Stimulated activated naive CD4-positive, alpha-beta T cell treated with Interleukin-2 at 50 U/mL for 16 hours (primary cell): ENCODE data around the gene LPXN.

Source experiments
- DNase-seq: peaks from one replicate; lab custom pipeline; 2025; lab: John Stamatoyannopoulos, UW

Gene LPXN

DNA sequence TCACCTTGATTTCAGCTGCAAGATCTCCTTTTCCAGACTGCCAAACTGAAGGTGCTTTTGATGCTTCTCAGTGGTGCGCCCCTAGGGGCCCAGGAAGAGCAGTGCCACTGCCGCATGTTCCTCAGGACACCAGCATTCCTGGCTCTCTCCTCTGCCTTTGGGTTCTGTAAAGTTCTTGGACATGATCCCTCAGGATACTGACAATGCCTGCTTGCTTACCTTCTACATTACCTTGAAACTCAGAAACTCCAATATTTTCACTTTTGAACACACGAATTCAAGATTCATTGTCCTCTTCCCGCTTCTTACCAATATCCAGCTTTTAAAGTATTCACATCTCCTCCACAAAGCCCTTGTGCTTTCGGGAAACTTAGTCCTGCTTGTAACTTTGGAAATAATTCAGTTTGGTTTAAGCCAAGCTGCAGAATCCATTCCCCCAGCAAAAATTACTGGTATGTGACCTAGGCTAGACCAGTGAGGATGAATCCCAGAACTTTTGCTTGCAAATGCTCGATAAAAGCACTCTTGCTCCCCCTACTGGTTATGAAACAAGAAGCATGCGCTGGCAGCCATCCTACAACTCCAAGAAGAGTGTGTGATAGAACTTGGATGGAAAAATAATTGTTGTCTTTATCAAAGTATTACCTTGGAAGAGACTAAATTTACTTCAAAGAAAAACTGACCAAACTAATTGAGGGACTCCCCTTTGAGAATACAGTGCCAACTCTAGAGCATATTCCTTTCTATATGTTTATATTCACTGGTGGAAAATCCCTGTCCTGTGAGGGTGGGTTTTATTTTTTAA, 51.2 kb downstream of the LPXN start:
- no peak for DNase-seq

GRCh38 chr11:58513747-58514367, 61.8 kb downstream of the LPXN start:
- no peak for DNase-seq

DNA sequence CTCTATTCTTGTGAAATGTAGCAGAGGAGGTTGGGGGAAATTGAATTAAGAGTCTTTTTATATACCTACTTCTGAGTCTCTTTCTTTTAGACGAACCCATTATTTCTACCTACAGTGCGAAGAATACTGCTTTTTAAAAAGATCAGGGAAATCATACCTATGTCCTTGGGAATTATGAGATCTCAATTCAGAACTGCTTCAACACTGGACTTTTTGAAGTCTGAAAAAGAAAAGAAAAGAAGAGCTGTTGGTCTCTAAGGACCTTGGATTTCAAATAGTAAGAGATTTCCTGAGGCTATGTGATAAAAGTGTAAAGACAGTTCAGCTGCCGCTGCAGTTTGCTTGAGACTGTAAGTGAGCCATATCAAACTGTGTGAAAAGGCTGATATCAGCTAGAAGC, 64.0 kb downstream of the LPXN start:
- DNase-seq = no peak

DNA sequence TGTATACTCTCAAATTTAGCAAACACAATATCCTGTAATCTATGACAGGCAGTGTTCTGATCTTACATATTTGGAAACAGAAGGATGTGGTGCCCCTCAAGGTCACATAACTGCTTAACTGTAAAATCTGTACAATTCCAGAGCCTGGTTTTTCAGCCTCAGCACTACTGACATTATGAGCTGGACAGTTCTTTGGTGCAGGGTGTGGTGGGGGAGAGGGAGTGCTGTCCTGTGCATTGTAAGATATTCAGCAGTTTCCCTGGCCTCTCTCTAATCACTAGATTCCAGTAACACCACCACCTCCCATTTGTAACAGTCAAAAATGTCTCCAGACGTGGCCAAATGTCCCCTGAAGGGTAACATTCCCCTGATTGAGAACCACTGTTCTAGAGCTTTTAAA, 65.9 kb downstream of the LPXN start:
- no peak for DNase-seq

- no peak for DNase-seq
Measured at GRCh38 chr11:58508814-58509213, 66.8 kb downstream of the LPXN start.

GRCh38 chr11:58508005-58508404, 67.7 kb downstream of the LPXN start, which contains the start of gene OR5B21:
TSS of gene OR5B21 (minus strand) at chr11:58508105. CDS start at chr11:58508105, 0 bp downstream.
- no peak for DNase-seq

- no peak for DNase-seq
Measured at GRCh38 chr11:58507355-58507754, 68.3 kb downstream of the LPXN start.

GRCh38 chr11:58506935-58507334, 68.7 kb downstream of the LPXN start:
- DNase-seq = no peak

DNA sequence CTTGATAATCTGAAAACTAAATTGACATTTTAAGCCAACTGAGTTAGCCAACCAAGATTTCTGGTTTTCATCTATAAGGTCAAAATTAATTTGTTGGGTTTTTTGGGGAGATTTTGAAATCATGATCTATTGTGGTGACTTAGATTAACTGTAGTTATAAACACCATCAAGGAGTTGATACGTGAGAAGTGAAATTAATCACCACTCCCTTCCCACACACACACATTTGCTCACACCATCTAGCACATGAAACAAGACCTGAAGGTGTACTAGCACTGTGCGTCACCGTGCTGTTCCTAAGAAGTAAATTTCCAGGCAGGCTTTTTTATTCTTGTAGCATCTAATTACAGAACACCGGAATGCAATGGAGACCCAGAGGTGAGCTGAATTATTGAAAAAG, 69.8 kb downstream of the LPXN start:
- DNase-seq = no peak

DNA sequence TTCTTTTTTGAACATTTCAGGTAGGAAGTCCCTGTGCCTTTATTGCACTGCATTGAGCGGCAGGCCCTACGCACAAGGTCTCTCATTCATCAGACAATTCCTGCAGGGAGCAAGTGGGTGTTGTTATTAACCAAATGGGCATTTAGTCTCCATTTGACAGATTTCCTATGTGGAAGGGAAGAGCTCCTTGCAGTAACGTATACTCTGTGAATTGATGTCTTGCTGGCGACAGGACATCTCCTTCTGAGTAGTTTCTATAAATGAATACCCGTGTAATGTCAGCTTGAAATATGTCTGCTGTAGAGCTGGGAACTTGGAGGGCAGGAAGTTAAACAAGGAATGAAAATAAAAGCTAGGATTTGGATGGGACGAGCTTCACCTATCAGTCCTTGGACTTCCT, 71.4 kb downstream of the LPXN start:
- DNase-seq = no peak

GRCh38 chr11:58503361-58503856, 72.2 kb downstream of the LPXN start:
- no peak for DNase-seq

DNA sequence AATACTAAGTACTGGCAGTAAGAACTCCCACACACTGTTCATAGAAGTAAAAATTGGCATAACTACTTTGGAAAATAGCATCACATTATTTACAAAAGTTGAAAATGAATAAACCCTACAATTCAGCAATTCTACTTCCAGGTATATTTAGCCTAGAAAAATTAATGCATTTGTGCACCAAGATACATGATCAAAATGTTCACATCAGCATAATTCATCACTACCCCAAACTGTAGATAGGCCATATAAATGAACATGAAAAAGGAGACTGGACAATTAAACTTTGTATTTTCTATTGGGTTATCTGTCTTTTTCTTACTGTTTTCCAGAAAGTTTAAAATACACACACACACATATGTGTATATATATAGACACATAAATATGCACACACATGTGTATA, 73.7 kb downstream of the LPXN start:
- no peak for DNase-seq

- DNase-seq = no peak
Measured at GRCh38 chr11:58498464-58498863, 77.2 kb downstream of the LPXN start.

DNA sequence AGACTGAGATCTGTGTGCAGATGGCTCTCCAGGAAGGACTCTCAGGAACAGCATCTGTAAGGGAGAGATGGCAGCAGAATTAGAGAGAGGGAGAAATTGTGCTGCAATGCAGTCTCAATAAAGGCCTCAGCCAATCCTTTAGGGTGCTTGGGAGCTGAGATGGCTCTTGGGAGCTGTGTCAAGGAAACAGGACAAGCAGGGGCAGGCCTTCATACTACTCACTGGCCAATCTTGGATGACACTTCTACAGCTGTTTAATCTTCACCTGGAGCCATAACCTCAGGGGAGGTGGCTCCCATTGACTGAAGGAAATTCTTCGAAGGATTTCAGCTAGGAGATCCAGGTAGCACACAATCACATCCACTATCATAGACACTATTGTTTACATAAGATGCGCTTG, 77.7 kb downstream of the LPXN start:
- no peak for DNase-seq

DNA sequence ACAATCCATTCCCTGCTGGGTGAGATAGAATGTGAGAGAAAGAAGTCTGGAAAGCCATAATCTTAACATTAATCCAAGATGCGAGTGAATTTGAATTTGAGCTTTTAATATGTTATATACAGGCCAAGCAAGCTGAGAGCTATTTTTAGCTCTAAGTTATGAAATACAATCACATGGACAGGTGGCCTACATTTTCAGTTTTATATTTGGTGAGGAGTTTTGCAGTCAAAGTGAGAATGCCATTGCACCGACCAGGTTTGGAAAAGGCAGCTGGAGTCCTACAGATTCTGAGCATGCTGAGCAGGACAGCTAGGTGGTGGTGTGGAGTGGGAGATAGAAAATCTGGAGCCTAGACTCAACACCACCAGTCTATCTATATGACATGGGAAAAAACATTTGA, 79.8 kb downstream of the LPXN start:
- DNase-seq = no peak

DNA sequence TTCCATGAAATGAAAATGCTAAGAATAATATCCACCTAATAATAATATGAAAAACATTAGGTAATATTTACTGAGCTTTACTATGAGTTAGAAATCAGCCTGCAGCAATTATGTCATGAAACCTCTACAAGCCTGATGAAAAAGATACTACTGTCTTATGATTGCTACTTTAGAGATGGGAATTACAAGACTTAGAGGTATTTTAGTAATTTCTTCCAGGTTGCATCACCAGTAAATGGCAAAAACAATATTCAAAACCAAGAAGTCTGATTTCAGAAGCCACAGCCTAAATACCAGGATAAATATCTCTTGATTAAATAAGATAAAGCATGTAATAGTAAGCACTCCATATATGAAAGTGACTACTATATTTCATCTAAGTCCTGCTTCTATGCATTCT, 81.6 kb downstream of the LPXN start:
- no peak for DNase-seq

GRCh38 chr11:58493676-58494075, 82.0 kb downstream of the LPXN start:
- DNase-seq = no peak

DNA sequence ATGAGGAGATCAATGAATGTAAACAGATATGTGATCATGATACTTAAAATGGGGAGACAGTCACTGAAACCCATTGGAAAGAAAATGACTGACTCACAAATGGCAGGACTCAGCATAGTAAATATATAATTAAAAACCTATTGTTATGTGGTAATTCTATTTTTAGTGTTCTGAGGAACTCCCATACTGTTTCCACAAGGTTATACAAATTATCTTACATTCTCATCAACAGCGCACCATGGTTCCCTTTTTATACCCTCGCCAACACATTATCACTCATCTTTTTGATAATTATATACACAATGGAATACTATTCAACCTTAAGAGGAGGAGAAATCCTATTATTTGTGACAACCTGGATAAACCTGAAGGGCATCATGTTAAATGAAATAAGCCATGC, 84.8 kb downstream of the LPXN start:
- DNase-seq = no peak

DNA sequence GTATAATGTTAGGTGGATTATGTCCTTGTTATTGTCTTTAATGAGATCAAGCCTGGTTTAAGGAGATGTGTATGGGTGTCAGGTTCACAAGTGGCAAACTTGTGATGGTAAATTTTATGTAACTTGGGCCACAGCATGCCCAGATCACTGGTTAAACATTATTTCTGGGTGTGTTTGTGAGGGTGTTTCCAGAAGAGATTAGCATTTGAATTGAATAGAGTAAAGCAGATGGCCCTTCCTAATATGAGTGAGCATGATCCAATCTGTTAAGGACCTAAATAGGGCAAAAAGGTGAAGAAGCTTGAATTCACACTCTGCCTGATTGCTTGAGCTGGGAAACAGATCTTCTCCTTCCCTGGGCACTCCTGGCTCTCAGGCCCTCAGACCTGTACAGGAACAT, 88.5 kb downstream of the LPXN start:
- DNase-seq = no peak

DNA sequence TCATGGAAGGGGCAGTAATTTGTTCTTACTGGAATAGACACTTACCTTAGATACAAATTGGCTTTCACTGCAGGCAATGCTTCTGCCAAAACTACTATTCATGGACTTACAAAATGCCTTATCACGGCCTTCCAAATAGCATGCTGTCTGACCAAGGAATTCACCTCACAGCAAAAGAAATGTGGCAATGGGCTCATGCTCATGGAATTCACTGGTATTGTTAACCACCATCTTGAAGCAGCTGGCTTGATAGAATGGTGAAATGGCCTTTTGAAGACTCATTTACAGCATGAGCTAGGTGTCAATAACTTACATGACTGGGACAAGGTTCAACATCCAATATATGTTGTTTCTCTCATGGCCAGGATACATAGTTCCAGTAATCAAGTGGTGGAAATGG, 89.7 kb downstream of the LPXN start:
- no peak for DNase-seq
